ENCODE results near the gene GNG7. TPM values are rescaled to one million over a fixed set of nuclear protein-coding genes. Genes with fewer than 3 reads are reported as not detected.

The GNG7 gene
- total RNA-seq, 1 experiment from 2014 or later = 1.1 TPM

DNA sequence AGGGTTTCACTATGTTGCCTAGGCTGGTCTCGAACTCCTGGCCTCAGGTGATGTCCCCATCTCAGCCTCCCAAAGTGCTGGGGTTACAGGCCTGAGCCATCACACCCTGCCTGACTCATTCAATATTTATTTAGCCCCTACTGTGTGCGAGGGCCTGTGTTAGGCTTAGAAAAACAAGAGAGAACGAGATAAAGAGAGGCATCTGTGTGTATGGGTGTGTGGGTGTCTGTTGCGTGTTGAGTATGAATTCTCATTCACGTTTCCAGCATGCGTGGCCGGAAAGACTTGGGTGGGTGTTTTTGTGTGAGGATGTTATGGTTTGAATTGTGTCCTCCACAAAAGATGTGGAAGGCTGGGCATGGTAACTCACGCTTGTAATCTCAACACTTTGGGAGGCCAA lies 217.1 kb downstream of the GNG7 start:
- Histone ChIP-seq H3K27me3 (ENCODE audit: low read length) (no peaks in the 10 kb centered on the region), H3K36me3 (ENCODE audit: low read depth, low read length) (no peaks in the 10 kb centered on the region), H3K4me1 (ENCODE audit: insufficient read depth, low read length) (no peaks in the 10 kb centered on the region), H3K9ac (ENCODE audit: low read length) (no peak overlapping the region), H3K79me2 (ENCODE audit: low read length) (no peaks in the 10 kb centered on the region), H4K20me1 (ENCODE audit: low read length) (no peaks in the 10 kb centered on the region), H3K9me3 (ENCODE audit: low read length) (no peaks in the 10 kb centered on the region), H3K27ac (ENCODE audit: low read length) (no peak overlapping the region), H3F3A (ENCODE audit: low read length, unreplicated experiment) (no peaks in the 10 kb centered on the region), H3K9me2 (replicated peaks; ENCODE audit: low read length) (no peaks in the 10 kb centered on the region), H3K4me2 (ENCODE audit: low read length) (no peak overlapping the region), H3K4me3 (ENCODE audit: low read length) (no peak overlapping the region), H2AFZ (ENCODE audit: low read length) (no peak overlapping the region)
- intact Hi-C loops (cut with micrococcal nuclease) = no loop called here
- no TSS peak for BruUV-seq (replicated peaks)
- TF ChIP-seq EZH2 (IDR thresholded peaks at IDR 0.05; ENCODE audit: low read length, unreplicated experiment) (no peak), EZH2phosphoT487 (IDR thresholded peaks at IDR 0.05; ENCODE audit: borderline replicate concordance, low read length) (no peak)
- TF ChIP-seq, protein P1, sequence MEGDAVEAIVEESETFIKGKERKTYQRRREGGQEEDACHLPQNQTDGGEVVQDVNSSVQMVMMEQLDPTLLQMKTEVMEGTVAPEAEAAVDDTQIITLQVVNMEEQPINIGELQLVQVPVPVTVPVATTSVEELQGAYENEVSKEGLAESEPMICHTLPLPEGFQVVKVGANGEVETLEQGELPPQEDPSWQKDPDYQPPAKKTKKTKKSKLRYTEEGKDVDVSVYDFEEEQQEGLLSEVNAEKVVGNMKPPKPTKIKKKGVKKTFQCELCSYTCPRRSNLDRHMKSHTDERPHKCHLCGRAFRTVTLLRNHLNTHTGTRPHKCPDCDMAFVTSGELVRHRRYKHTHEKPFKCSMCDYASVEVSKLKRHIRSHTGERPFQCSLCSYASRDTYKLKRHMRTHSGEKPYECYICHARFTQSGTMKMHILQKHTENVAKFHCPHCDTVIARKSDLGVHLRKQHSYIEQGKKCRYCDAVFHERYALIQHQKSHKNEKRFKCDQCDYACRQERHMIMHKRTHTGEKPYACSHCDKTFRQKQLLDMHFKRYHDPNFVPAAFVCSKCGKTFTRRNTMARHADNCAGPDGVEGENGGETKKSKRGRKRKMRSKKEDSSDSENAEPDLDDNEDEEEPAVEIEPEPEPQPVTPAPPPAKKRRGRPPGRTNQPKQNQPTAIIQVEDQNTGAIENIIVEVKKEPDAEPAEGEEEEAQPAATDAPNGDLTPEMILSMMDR (conservative IDR thresholded peaks at IDR 0.05; ENCODE audit: low read depth, low read length) = no peak
- CTCF ChIA-PET = no interaction called here
- POLR2A ChIA-PET (ENCODE audit: unreplicated experiment) = no interaction called here
- DNase-seq = no peak
- no peak for ATAC-seq

GRCh38 chr19:2484178-2484937 lies 218.1 kb downstream of the GNG7 start:
- Histone ChIP-seq H4K20me1 (ENCODE audit: low read length) (no peaks in the 10 kb centered on the region), H3K27ac (ENCODE audit: low read length) (no peak overlapping the region), H3K27me3 (ENCODE audit: low read length) (no peaks in the 10 kb centered on the region), H3K4me3 (ENCODE audit: low read length) (no peak overlapping the region), H3K4me1 (ENCODE audit: insufficient read depth, low read length) (no peaks in the 10 kb centered on the region; the same call in 1 of the 2 replicates), H3K79me2 (ENCODE audit: low read length) (no peaks in the 10 kb centered on the region), H3K9me3 (ENCODE audit: low read length) (no peaks in the 10 kb centered on the region), H3F3A (ENCODE audit: low read length, unreplicated experiment) (no peaks in the 10 kb centered on the region), H2AFZ (ENCODE audit: low read length) (no peak overlapping the region), H3K9ac (ENCODE audit: low read length) (no peak overlapping the region), H3K9me2 (replicated peaks; ENCODE audit: low read length) (no peaks in the 10 kb centered on the region), H3K36me3 (ENCODE audit: low read depth, low read length) (no peaks in the 10 kb centered on the region), H3K4me2 (ENCODE audit: low read length) (no peak overlapping the region)
- ChIA-PET POLR2A (ENCODE audit: unreplicated experiment) (interaction anchor here (0.6 to 0.8 kb wide), 2 partner anchors 35 to 55 kb away, joined by 6 to 26 read pairs; no protein-coding TSS in a partner anchor), CTCF (no interaction called here)
- TF ChIP-seq EZH2 (IDR thresholded peaks at IDR 0.05; ENCODE audit: low read length, unreplicated experiment) (no peak), EZH2phosphoT487 (IDR thresholded peaks at IDR 0.05; ENCODE audit: borderline replicate concordance, low read length) (no peak)
- TF ChIP-seq, protein P1 (conservative IDR thresholded peaks at IDR 0.05; ENCODE audit: low read depth, low read length) = no peak
- no peak for ATAC-seq
- intact Hi-C loops (cut with micrococcal nuclease) = no loop called here
- BruUV-seq (replicated peaks) = no TSS peak
- no peak for DNase-seq

GRCh38 chr19:2483484-2484151 lies 218.9 kb downstream of the GNG7 start:
- intact Hi-C loops (cut with micrococcal nuclease) = no loop called here
- Histone ChIP-seq H3K79me2 (ENCODE audit: low read length) (peaks cover 1% of the 10 kb centered on the region), H3F3A (ENCODE audit: low read length, unreplicated experiment) (no peaks in the 10 kb centered on the region), H3K4me3 (ENCODE audit: low read length) (no peak overlapping the region), H3K4me1 (ENCODE audit: insufficient read depth, low read length) (peaks cover 5% of the 10 kb centered on the region; the same call in 1 of the 2 replicates), H3K27me3 (ENCODE audit: low read length) (no peaks in the 10 kb centered on the region), H3K9ac (ENCODE audit: low read length) (no peak overlapping the region), H3K4me2 (ENCODE audit: low read length) (no peak overlapping the region), H3K9me2 (replicated peaks; ENCODE audit: low read length) (no peaks in the 10 kb centered on the region), H4K20me1 (ENCODE audit: low read length) (no peaks in the 10 kb centered on the region), H3K27ac (ENCODE audit: low read length) (no peak overlapping the region), H3K36me3 (ENCODE audit: low read depth, low read length) (no peaks in the 10 kb centered on the region), H2AFZ (ENCODE audit: low read length) (no peak overlapping the region), H3K9me3 (ENCODE audit: low read length) (no peaks in the 10 kb centered on the region)
- BruUV-seq (replicated peaks) = no TSS peak
- CTCF ChIA-PET = no interaction called here
- POLR2A ChIA-PET (ENCODE audit: unreplicated experiment) = no interaction called here
- TF ChIP-seq EZH2phosphoT487 (IDR thresholded peaks at IDR 0.05; ENCODE audit: borderline replicate concordance, low read length) (no peak), EZH2 (IDR thresholded peaks at IDR 0.05; ENCODE audit: low read length, unreplicated experiment) (no peak)
- TF ChIP-seq, protein P1 (conservative IDR thresholded peaks at IDR 0.05; ENCODE audit: low read depth, low read length) = no peak
- ATAC-seq (no peak), DNase-seq (no peak)
